H9 (cell line): ENCODE data around the gene VWF. TPM values are rescaled to one million over a fixed set of nuclear protein-coding genes. Genes with fewer than 3 reads are reported as not detected.
A peak's percentile ranks its signal among the peaks of the same experiment; 100 is the strongest.

ENCODE experiments used
- DNase-seq: peaks from one replicate; pipeline ENCODE4 v3.0.0-alpha.2; 2017
- H2AFZ ChIP-seq: one replicate; pipeline ENCODE4 v1.6.1; 2013; ENCODE audit warnings: mild to moderate bottlenecking, low read length, control low read depth, moderate library complexity
- H2AK5ac ChIP-seq: 2 replicates; pipeline ENCODE4 v1.6.1; 2013; ENCODE audit warnings: low read length, control low read depth, mixed read lengths; ENCODE audit not compliant: insufficient read length
- H2BK120ac ChIP-seq: one replicate; pipeline ENCODE4 v1.6.1; 2013; ENCODE audit warnings: low read depth, mild to moderate bottlenecking, low read length, control low read depth, inconsistent platforms; ENCODE audit not compliant: poor library complexity, severe bottlenecking
- H2BK12ac ChIP-seq: 2 replicates; pipeline ENCODE4 v1.6.1; 2013; ENCODE audit warnings: low read length, control low read depth, mixed read lengths, low read depth; ENCODE audit not compliant: insufficient read length
- H2BK15ac ChIP-seq: 2 replicates; pipeline ENCODE4 v1.6.1; 2013; ENCODE audit warnings: low read depth, low read length, control low read depth
- H2BK20ac ChIP-seq: one replicate; pipeline ENCODE4 v1.6.1; 2013; ENCODE audit warnings: low read depth, mild to moderate bottlenecking, low read length, control low read depth, inconsistent platforms; ENCODE audit not compliant: poor library complexity, severe bottlenecking
- H2BK5ac ChIP-seq: 2 replicates; pipeline ENCODE4 v1.6.1; 2013; ENCODE audit warnings: low read length, control low read depth, mixed read lengths; ENCODE audit not compliant: insufficient read length
- H3K14ac ChIP-seq: 2 replicates; pipeline ENCODE4 v1.6.1; 2013; ENCODE audit warnings: low read length, control low read depth; ENCODE audit not compliant: insufficient read depth
- H3K18ac ChIP-seq: 2 replicates; pipeline ENCODE4 v1.6.1; 2013; ENCODE audit warnings: low read depth, mild to moderate bottlenecking, mixed read lengths, low read length, control low read depth; ENCODE audit not compliant: insufficient read length
- H3K23ac ChIP-seq: 2 replicates; pipeline ENCODE4 v1.6.1; 2013; ENCODE audit warnings: low read length, control low read depth, mixed read lengths, low read depth; ENCODE audit not compliant: insufficient read length
- H3K23me2 ChIP-seq: 2 replicates; pipeline ENCODE4 v1.6.1; 2013; ENCODE audit warnings: low read depth, mild to moderate bottlenecking, mixed read lengths, low read length, control low read depth; ENCODE audit not compliant: insufficient read length, poor library complexity, severe bottlenecking
- H3K27ac ChIP-seq: 2 replicates; pipeline ENCODE4 v1.5.1; 2013; ENCODE audit warnings: low read length, control low read depth, mixed read lengths, low read depth; ENCODE audit not compliant: insufficient read length
- H3K27me3 ChIP-seq: 2 replicates; pipeline ENCODE4 v1.6.1; 2013; ENCODE audit warnings: low read length, control low read depth, inconsistent platforms; ENCODE audit not compliant: insufficient read depth
- H3K4ac ChIP-seq: 2 replicates; pipeline ENCODE4 v1.6.1; 2013; ENCODE audit warnings: low read depth, mild to moderate bottlenecking, control low read depth, inconsistent platforms, low read length, moderate library complexity
- H3K4me1 ChIP-seq: 2 replicates; pipeline ENCODE4 v1.6.1; 2013; ENCODE audit warnings: low read length, control low read depth, inconsistent platforms; ENCODE audit not compliant: insufficient read depth
- H3K4me2 ChIP-seq: 2 replicates; pipeline ENCODE4 v1.6.1; 2013; ENCODE audit warnings: low read length, control low read depth, mixed read lengths; ENCODE audit not compliant: insufficient read length, insufficient read depth
- H3K56ac ChIP-seq: 2 replicates; pipeline ENCODE4 v1.6.1; 2013; ENCODE audit warnings: low read depth, mild to moderate bottlenecking, mixed read lengths, low read length, control low read depth; ENCODE audit not compliant: insufficient read length
- H3K79me1 ChIP-seq: 2 replicates; pipeline ENCODE4 v1.6.1; 2013; ENCODE audit warnings: low read depth, mild to moderate bottlenecking, moderate library complexity, low read length, control low read depth, inconsistent platforms; ENCODE audit not compliant: insufficient read depth, poor library complexity, severe bottlenecking
- H3K79me2 ChIP-seq: 2 replicates; pipeline ENCODE4 v1.6.1; 2013; ENCODE audit warnings: low read length, control low read depth, inconsistent platforms; ENCODE audit not compliant: insufficient read depth
- H3K9ac ChIP-seq: 2 replicates; pipeline ENCODE4 v1.6.1; 2013; ENCODE audit warnings: low read length, control low read depth, mixed read lengths; ENCODE audit not compliant: insufficient read length; ENCODE audit errors: extremely low read depth
- H3K9me3 ChIP-seq: one replicate; pipeline ENCODE4 v1.6.1; 2013; ENCODE audit warnings: low read depth, low read length, inconsistent platforms; ENCODE audit not compliant: control insufficient read depth
- H3T11ph ChIP-seq: one replicate; pipeline ENCODE4 v1.6.1; 2013; ENCODE audit warnings: mild to moderate bottlenecking, low read length, control low read depth, inconsistent platforms
- H4K20me1 ChIP-seq: one replicate; pipeline ENCODE4 v1.6.1; 2013; ENCODE audit not compliant: control insufficient read depth, insufficient read length, insufficient read depth
- H4K5ac ChIP-seq: 2 replicates; pipeline ENCODE4 v1.6.1; 2013; ENCODE audit warnings: low read depth, mild to moderate bottlenecking, mixed read lengths, low read length, control low read depth; ENCODE audit not compliant: insufficient read length
- H4K8ac ChIP-seq: replicated peaks from 2 replicates; pipeline ENCODE4 v1.6.1; 2013; ENCODE audit warnings: low read length, control low read depth, mixed read lengths, low read depth; ENCODE audit not compliant: insufficient read length
- H4K91ac ChIP-seq: 2 replicates; pipeline ENCODE4 v1.6.1; 2013; ENCODE audit warnings: low read depth, mild to moderate bottlenecking, moderate library complexity, mixed read lengths, low read length, control low read depth; ENCODE audit not compliant: insufficient read length
- H3K27ac Mint-ChIP-seq, 3 experiments: 2 replicates in 2 of 3; 3 replicates in 1 of 3; pipeline ENCODE4 v1.8.0; 2020 to 2021; ENCODE audit warnings: mixed read lengths in 3 of 3, mild to moderate bottlenecking in 1 of 3, moderate library complexity in 1 of 3
- H3K27me3 Mint-ChIP-seq: 2 replicates; pipeline ENCODE4 v1.8.0; 2021; ENCODE audit warnings: low read depth, mild to moderate bottlenecking, moderate library complexity, mixed read lengths
- H3K36me3 Mint-ChIP-seq, 3 experiments: 2 replicates in 2 of 3; 3 replicates in 1 of 3; pipeline ENCODE4 v1.8.0; 2020 to 2021; ENCODE audit warnings: low read depth in 3 of 3, mixed read lengths in 3 of 3; ENCODE audit not compliant: insufficient read depth in 1 of 3
- H3K4me1 Mint-ChIP-seq, 2 experiments: 2 replicates each; pipeline ENCODE4 v1.8.0; 2020; ENCODE audit warnings: mixed read lengths in 2 of 2
- H3K4me3 Mint-ChIP-seq, 2 experiments: 2 replicates in 1 of 2; 3 replicates in 1 of 2; pipeline ENCODE4 v1.8.0; 2020 to 2021; ENCODE audit warnings: mild to moderate bottlenecking in 2 of 2, mixed read lengths in 2 of 2, moderate library complexity in 1 of 2
- H3K9me3 Mint-ChIP-seq, 2 experiments: 2 replicates in 1 of 2; 3 replicates in 1 of 2; pipeline ENCODE4 v1.8.0; 2020; ENCODE audit warnings: mild to moderate bottlenecking in 2 of 2, mixed read lengths in 2 of 2, moderate library complexity in 1 of 2
- WGBS: extraction: QIAGEN DNeasy Blood & Tissue Kit; methylation state at CpG from one replicate; pipeline ENCODE4 v1.1.7; 2013; ENCODE audit warnings: missing lambda C conversion rate, low lambda C conversion rate, mixed read lengths; ENCODE audit not compliant: insufficient read length; ENCODE audit errors: extremely low coverage; 5-methylcytosine and 5-hydroxymethylcytosine counted together
- total RNA-seq: library from RNA; stranded (reverse); gene quantifications from 2 replicates; pipeline ENCODE4 v1.2.1, GENCODE V29; 2021
- TF ChIP-seq, protein P1 (sequence below): fragments of 200-600 bp; sonication (generic); conservative IDR thresholded peaks from 3 replicates; pipeline ENCODE4 v1.8.0; 2021; ENCODE audit warnings: antibody characterized with exemption, mild to moderate bottlenecking

VWF gene
- total RNA-seq, 1 experiment from 2014 or later = 0.17 TPM

DNA sequence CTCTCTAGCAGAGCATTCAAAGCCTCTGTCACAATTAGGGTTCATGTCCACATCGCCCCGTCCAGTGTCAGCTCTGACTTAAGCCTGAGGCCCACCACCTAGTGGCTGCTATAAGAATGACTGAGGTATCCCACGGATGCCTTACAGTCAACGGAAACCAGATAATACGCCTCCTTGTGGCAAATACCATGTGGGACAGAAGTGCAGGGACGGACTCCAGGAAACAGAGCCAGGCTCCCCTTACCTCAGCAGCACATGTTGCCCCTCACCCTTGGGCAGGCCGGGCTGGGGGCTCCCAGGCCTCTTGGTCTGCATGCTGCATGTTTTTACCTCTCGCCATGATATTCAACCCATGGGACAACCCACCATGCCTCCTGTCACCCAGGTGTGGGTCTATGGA lies 86.3 kb downstream of the VWF start:
- Histone ChIP-seq H3K9me3 (no peaks in the 10 kb centered on the region), H3K14ac (no peak overlapping the region), H2BK5ac (no peak overlapping the region), H3K27ac (no peak overlapping the region), H4K5ac (no peak overlapping the region), H3K27me3 (no peaks in the 10 kb centered on the region), H3K18ac (no peak overlapping the region), H2BK12ac (no peak overlapping the region), H2BK20ac (no peak overlapping the region), H2BK120ac (no peak overlapping the region), H2AK5ac (no peak overlapping the region), H3K23ac (no peak overlapping the region), H3K4ac (no peak overlapping the region), H3K79me1 (no peaks in the 10 kb centered on the region), H3T11ph (no peak overlapping the region), H4K8ac (no peak overlapping the region), H3K56ac (no peak overlapping the region), H3K79me2 (no peaks in the 10 kb centered on the region), H3K23me2 (no peaks in the 10 kb centered on the region), H2BK15ac (no peak overlapping the region), H3K4me1 (peaks cover 5% of the 10 kb centered on the region; the same call in 1 of the 2 replicates), H4K91ac (no peak overlapping the region), H4K20me1 (no peaks in the 10 kb centered on the region), H3K4me2 (no peak overlapping the region), H2AFZ (no peak overlapping the region), H3K9ac (no peak overlapping the region)
- H3K36me3 Mint-ChIP-seq = no peaks in the 10 kb centered on the region
- peak; percentile 95 for DNase-seq
- TF ChIP-seq, protein P1, sequence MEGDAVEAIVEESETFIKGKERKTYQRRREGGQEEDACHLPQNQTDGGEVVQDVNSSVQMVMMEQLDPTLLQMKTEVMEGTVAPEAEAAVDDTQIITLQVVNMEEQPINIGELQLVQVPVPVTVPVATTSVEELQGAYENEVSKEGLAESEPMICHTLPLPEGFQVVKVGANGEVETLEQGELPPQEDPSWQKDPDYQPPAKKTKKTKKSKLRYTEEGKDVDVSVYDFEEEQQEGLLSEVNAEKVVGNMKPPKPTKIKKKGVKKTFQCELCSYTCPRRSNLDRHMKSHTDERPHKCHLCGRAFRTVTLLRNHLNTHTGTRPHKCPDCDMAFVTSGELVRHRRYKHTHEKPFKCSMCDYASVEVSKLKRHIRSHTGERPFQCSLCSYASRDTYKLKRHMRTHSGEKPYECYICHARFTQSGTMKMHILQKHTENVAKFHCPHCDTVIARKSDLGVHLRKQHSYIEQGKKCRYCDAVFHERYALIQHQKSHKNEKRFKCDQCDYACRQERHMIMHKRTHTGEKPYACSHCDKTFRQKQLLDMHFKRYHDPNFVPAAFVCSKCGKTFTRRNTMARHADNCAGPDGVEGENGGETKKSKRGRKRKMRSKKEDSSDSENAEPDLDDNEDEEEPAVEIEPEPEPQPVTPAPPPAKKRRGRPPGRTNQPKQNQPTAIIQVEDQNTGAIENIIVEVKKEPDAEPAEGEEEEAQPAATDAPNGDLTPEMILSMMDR = peak; percentile 99
- H3K27ac Mint-ChIP-seq = peak overlapping the region in 1 of 3 experiments; percentile 77; a peak in 1 of 7 replicates
- no CpG with 5 or more reads among the region's 8 CpGs for WGBS
- no peaks in the 10 kb centered on the region; a peak in 1 of 5 replicates for H3K9me3 Mint-ChIP-seq
- H3K4me1 Mint-ChIP-seq = peaks cover 16 to 18% of the 10 kb centered on the region in 2 experiments
- H3K4me3 Mint-ChIP-seq = no peak overlapping the region
- H3K27me3 Mint-ChIP-seq = peaks cover 4% of the 10 kb centered on the region
